Measurements from ENCODE around the gene PRPF4. TPM values are rescaled to one million over a fixed set of nuclear protein-coding genes. Genes with fewer than 3 reads are reported as not detected.
"Not testable (repeated sequence)": the region's sequence is repeated elsewhere in the genome, so short reads cannot be mapped to it uniquely, and the experiment has no call there.

The PRPF4 gene
- total RNA-seq, result 10 to 100 TPM in 3 of 4 donors, 1 to 10 TPM in 1; 5.9 to 30.2 (median 18.4) TPM

DNA sequence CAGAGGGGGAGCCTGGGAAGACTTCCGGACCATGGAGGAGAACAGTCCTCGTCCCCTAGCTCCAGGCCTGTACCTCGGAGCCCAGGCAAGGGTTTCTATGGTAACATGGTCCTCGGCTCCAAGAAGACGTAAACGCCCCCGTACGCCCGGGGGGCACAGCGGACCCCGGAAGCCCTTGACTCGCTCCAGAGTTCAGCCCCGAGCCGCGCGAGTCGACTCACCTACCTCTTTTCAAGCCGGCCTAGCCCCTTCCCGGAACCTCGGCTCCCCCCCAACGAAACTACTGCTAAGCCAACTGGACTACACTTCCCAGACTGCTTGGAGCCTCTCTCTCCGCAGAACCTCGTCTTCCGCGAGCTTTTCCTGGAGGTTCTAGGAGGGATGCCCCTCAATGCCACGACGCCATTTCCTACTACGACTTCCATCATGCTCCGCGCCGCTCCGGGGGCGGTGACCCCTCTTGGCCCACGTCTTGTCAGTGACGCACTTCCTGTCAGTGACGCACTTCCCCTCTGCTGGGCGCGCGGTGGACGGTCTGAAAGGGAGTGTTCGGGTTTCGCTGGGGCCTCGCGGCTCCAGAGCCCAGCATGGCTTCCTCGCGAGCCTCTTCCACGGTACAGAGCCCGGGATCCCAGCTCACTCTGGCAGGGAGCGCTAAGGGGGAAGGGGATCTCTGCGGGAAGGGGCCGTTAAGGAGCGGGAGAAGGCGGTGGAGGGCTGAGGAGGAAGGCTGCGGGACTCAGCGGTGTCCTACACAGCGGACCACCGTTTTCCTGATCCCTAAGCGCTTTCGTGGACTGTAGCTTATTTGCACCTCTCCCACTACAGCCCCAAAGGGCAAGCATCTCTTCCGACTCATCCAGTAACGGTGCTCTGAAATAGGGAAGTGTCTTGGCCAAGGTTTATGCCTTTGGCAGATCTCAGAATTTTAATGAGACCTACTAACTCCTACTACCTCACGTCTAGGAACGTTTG is at the start of gene PRPF4, which contains the start of gene CDC26:
TSS of gene PRPF4 (plus strand) at position 502 of the 975 bp plus-strand sequence. CDS start at position 588, 86 bp downstream.
TSS of gene CDC26 (minus strand) at position 416 of the 975 bp plus-strand sequence. CDS start 3,065 bp downstream, outside the sequence.
- no peaks in the 10 kb centered on the region for H3K9me3 ChIP-seq
- H3K4me3 ChIP-seq, result peak within 1 kb of the TSS; percentile 82 to 86
- H3K27ac ChIP-seq, result peak within 1 kb of the TSS; percentile 95 to 97
- intact Hi-C loops (cut with DNase I; ENCODE audit: low total_unique reads), result loop anchor here (10.0 kb wide), 1 partner anchor 129 kb away; the partner anchor contains the start of gene ALAD
- H3K27me3 ChIP-seq, result no peaks in the 10 kb centered on the region
- H3K36me3 ChIP-seq, result no peaks in the 10 kb centered on the region
- TF ChIP-seq, protein P1, sequence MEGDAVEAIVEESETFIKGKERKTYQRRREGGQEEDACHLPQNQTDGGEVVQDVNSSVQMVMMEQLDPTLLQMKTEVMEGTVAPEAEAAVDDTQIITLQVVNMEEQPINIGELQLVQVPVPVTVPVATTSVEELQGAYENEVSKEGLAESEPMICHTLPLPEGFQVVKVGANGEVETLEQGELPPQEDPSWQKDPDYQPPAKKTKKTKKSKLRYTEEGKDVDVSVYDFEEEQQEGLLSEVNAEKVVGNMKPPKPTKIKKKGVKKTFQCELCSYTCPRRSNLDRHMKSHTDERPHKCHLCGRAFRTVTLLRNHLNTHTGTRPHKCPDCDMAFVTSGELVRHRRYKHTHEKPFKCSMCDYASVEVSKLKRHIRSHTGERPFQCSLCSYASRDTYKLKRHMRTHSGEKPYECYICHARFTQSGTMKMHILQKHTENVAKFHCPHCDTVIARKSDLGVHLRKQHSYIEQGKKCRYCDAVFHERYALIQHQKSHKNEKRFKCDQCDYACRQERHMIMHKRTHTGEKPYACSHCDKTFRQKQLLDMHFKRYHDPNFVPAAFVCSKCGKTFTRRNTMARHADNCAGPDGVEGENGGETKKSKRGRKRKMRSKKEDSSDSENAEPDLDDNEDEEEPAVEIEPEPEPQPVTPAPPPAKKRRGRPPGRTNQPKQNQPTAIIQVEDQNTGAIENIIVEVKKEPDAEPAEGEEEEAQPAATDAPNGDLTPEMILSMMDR (IDR thresholded peaks at IDR 0.05), result peak in 3 of 4 experiments; percentile 8 to 35 (median 23)
- TF ChIP-seq POLR2A (IDR thresholded peaks at IDR 0.05), result peak; percentile 77 to 96
- H3K4me1 ChIP-seq, result peaks cover 0 to 4% of the 10 kb centered on the region in 2 donors
- DNase-seq, result peak; percentile 96 to 97

- no peak overlapping the region for H3K27ac ChIP-seq
- TF ChIP-seq, protein P1 (IDR thresholded peaks at IDR 0.05), result no peak
- TF ChIP-seq POLR2A (IDR thresholded peaks at IDR 0.05), result no peak
- H3K9me3 ChIP-seq, result no peaks in the 10 kb centered on the region
- H3K4me1 ChIP-seq, result peaks cover 0 to 3% of the 10 kb centered on the region in 2 donors
- H3K4me3 ChIP-seq, result no peak overlapping the region
- H3K36me3 ChIP-seq, result no peaks in the 10 kb centered on the region
- no peak for DNase-seq
- H3K27me3 ChIP-seq, result no peaks in the 10 kb centered on the region
- intact Hi-C loops (cut with DNase I; ENCODE audit: low total_unique reads), result no loop called here
These were observed 48.0 kb upstream of the PRPF4 start for GRCh38 chr9:113227436-113227835.

DNA sequence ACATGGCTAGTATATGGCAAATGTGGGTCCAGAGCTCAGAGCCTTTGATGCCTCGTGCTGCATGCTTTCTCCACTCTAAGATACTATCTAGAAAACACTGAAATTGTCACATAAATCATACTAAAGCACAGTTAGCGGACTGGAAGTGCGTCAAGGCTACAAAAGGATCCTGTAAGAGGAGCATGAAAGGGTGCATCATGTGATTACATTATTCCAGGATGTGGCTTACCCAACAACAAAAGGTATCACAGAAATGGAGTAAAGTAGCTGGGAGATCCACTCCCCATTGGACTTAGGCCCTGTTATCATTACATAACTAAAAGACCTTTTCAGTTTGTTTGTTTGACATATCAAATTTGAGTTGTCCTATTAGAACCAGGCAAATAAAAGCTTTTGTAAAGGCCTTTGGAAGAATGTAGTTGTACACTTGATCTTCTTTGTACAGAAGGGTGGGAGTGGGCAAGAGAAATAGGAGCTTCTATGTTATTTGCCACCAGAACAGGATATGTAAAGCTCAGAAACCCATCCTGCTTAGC is 47.3 kb upstream of the PRPF4 start:
- Histone ChIP-seq H3K4me3 (no peak overlapping the region), H3K27me3 (no peaks in the 10 kb centered on the region), H3K4me1 (no peaks in the 10 kb centered on the region), H3K27ac (no peak overlapping the region), H3K36me3 (no peaks in the 10 kb centered on the region), H3K9me3 (no peaks in the 10 kb centered on the region)
- intact Hi-C loops (cut with DNase I; ENCODE audit: low total_unique reads), result no loop called here
- no peak for DNase-seq
- no peak for TF ChIP-seq POLR2A (IDR thresholded peaks at IDR 0.05)
- TF ChIP-seq, protein P1 (IDR thresholded peaks at IDR 0.05), result no peak

DNA sequence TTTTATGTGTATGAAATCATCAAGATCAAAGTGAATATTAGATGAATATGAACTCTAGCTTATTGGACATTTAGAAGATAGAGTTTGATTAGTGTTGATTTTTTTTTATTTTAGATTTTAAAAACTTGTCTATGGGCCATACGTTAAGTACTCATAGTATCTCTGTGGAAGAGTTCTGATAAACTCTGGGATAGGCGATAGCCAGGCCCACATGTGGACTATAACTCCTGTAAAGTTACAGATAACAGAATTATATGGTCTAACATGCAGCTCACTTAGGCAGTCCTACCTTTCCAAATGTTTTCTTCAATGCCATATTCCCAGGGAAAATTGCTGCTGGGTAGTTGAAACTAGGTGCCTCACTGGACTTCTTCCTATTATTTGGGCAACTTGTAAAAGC is 43.8 kb upstream of the PRPF4 start:
- no peaks in the 10 kb centered on the region for H3K4me1 ChIP-seq
- no peaks in the 10 kb centered on the region for H3K27me3 ChIP-seq
- no peak for DNase-seq
- no peaks in the 10 kb centered on the region for H3K9me3 ChIP-seq
- no peaks in the 10 kb centered on the region for H3K36me3 ChIP-seq
- no peak for TF ChIP-seq POLR2A (IDR thresholded peaks at IDR 0.05)
- TF ChIP-seq, protein P1 (IDR thresholded peaks at IDR 0.05), result no peak
- no peak overlapping the region for H3K4me3 ChIP-seq
- intact Hi-C loops (cut with DNase I; ENCODE audit: low total_unique reads), result no loop called here
- H3K27ac ChIP-seq, result no peak overlapping the region

DNA sequence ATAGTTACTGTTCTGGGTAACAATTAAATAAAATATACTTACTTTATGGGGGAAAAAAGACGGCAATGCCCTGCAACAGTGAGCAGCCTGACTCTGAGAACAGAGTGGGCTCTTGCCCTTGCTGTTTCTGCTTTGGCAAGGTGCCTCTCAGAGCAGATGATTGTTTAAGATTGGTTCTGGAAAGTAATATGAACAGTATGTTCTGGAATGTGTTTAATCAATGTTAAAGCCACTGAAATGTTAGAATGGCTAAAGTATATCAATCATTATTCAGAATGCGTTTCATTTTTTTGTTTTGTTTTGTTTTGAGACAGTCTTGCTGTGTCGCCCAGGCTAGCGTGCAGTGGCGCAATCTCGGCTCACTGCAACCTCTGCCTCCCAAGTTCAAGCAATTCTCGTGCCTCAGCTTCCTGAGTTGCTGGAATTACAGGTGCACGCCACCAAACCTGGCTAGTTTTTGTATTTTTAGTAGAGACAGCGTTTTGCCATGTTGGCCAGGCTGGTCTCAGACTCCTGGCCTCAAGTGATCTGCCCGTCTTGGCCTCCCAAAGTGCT is 39.7 kb upstream of the PRPF4 start:
- H3K27ac ChIP-seq; intact Hi-C loops (cut with DNase I; ENCODE audit: low total_unique reads); H3K27me3 ChIP-seq; DNase-seq; H3K4me3 ChIP-seq; H3K4me1 ChIP-seq; H3K36me3 ChIP-seq; H3K9me3 ChIP-seq: not testable (repeated sequence)

Data from uterus (tissue), 4 donors.